PFSK-1 (cell line): ENCODE measurements around the gene LY9.

ENCODE experiments used
- FOXP2 ChIP-seq: optimal IDR thresholded peaks from 2 replicates; pipeline ENCODE3; 2011; ENCODE audit warnings: borderline replicate concordance, control low read depth, inconsistent platforms; ENCODE audit not compliant: insufficient read depth; ENCODE audit errors: extremely low read length, extremely low read depth
- POLR2AphosphoS5 ChIP-seq: IDR thresholded peaks from 2 replicates; pipeline ENCODE4 v1.6.1; 2012; ENCODE audit warnings: low read depth, mild to moderate bottlenecking, control low read depth, low read length, moderate library complexity
- SIN3A ChIP-seq: IDR thresholded peaks from 2 replicates; pipeline ENCODE4 v1.6.1; 2012; ENCODE audit warnings: mild to moderate bottlenecking, low read length, moderate library complexity, borderline replicate concordance; ENCODE audit not compliant: insufficient read depth
- TAF1 ChIP-seq: IDR thresholded peaks from 2 replicates; pipeline ENCODE4 v1.6.1; 2012; ENCODE audit warnings: low read length, control low read depth, borderline replicate concordance; ENCODE audit not compliant: insufficient read depth
- TF ChIP-seq, protein P1 (sequence below), 2 experiments: IDR thresholded peaks; 2 replicates each; pipeline versions ENCODE4 v1.6.1 to v1.8.0; 2011 to 2012; ENCODE audit warnings: low read depth in 2 of 2, low read length in 2 of 2, control low read depth in 1 of 2, inconsistent platforms in 1 of 2, mild to moderate bottlenecking in 1 of 2, moderate library complexity in 1 of 2; ENCODE audit not compliant: insufficient read depth in 1 of 2

Gene LY9

DNA sequence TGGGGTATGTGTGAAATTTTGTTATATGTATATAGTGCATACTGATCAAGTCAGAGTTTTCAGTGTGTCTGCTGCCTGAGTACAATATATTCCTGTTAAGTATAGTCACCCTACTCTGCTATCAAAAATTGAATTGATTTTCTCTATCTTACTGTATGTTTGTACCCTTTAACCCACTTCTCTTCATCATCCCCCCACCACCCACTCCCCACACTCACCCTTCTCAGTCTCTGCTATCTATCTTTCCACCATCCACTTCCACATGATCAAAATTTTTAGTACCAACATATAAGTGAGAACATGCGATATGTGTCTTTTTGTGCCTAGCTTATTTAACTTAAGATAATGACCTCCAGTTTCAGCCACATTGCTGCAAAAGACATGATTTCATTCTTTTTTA, 4.2 kb downstream of the LY9 start:
- TF ChIP-seq TAF1 (no peak), POLR2AphosphoS5 (no peak), SIN3A (no peak), FOXP2 (no peak)
- TF ChIP-seq, protein P1, sequence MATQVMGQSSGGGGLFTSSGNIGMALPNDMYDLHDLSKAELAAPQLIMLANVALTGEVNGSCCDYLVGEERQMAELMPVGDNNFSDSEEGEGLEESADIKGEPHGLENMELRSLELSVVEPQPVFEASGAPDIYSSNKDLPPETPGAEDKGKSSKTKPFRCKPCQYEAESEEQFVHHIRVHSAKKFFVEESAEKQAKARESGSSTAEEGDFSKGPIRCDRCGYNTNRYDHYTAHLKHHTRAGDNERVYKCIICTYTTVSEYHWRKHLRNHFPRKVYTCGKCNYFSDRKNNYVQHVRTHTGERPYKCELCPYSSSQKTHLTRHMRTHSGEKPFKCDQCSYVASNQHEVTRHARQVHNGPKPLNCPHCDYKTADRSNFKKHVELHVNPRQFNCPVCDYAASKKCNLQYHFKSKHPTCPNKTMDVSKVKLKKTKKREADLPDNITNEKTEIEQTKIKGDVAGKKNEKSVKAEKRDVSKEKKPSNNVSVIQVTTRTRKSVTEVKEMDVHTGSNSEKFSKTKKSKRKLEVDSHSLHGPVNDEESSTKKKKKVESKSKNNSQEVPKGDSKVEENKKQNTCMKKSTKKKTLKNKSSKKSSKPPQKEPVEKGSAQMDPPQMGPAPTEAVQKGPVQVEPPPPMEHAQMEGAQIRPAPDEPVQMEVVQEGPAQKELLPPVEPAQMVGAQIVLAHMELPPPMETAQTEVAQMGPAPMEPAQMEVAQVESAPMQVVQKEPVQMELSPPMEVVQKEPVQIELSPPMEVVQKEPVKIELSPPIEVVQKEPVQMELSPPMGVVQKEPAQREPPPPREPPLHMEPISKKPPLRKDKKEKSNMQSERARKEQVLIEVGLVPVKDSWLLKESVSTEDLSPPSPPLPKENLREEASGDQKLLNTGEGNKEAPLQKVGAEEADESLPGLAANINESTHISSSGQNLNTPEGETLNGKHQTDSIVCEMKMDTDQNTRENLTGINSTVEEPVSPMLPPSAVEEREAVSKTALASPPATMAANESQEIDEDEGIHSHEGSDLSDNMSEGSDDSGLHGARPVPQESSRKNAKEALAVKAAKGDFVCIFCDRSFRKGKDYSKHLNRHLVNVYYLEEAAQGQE (IDR thresholded peaks at IDR 0.05; ENCODE audit: insufficient read depth in 1 of 2, low read depth in 2 of 2, low read length in 2 of 2): no peak

DNA sequence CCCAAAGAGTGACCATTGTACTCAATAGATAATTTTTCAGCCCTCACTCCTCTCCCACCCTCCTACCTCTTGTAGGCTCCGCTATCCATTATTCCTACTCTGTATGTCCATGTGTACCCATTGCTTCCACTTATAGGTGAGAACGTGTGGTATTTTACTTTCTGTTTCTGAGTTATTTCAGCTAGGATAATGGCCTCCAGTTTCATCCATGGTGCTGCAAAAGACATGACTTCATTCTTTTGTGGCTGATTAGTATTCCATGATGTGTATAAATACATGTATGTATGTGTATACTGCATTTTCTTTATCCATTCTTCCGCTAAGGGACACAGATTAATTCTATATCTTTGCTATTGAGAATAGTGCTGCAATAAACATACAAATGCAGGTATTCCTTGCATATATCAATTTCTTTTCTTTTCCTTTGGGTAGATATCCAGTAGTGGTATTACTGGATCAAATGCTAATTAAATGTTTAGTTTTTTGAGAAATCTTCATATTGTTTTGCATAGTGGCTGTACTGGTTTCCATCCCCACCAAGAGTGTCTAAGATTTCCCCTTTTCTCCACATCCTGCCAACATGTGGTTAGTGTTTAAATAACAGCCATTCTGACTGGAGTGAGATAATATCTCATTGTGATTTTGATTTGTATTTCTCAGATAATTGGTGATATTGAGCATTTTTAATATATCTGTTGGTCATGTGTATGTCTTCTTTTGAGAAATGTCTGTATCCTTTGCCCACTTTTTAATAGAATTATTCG, 4.9 kb downstream of the LY9 start:
- no peak for TF ChIP-seq SIN3A
- TF ChIP-seq POLR2AphosphoS5: no peak
- TF ChIP-seq TAF1: no peak
- TF ChIP-seq FOXP2: no peak
- TF ChIP-seq, protein P1 (IDR thresholded peaks at IDR 0.05; ENCODE audit: insufficient read depth in 1 of 2, low read depth in 2 of 2, low read length in 2 of 2): no peak

DNA sequence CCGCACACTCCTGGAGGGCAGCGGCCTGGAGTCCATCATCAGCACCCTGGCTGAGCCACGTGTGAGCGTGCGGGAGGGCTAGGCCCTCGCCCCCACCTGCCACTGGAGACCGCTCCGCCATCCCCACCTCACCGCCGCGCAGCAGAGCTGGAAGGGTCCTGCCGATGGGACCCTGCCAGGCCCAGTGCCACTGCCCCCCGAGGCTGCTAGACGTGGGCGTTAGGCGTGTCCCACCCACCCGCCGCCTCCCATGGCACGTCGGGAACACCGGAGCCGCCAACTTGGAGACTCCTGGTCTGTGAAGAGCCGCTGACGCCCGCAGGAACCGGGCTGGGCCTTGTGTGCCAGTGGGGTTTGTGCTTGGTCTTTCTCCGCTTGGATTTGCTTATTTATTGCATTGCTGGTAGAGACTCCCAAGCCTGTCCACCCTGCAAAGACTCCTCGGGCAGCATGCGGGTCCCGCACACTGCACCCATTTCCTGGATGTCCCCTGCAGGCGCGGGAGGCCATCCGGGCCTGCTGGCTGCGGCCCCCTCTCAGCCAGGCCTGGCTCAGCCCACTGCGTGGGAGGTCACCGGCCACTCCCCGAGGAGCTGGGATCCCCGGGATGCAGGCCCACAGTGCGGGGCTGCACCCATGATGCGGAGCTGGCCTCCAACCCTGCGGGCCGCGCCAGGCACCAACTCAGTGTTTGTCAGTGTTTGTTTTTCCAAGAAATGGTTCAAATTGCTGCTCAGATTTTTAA, 6.0 kb downstream of the LY9 start:
- no peak for TF ChIP-seq TAF1
- TF ChIP-seq SIN3A: no peak
- TF ChIP-seq, protein P1 (IDR thresholded peaks at IDR 0.05; ENCODE audit: insufficient read depth in 1 of 2, low read depth in 2 of 2, low read length in 2 of 2): no peak
- no peak for TF ChIP-seq POLR2AphosphoS5
- no peak for TF ChIP-seq FOXP2

GRCh38 chr1:160806109-160806665, 10.2 kb downstream of the LY9 start:
- TF ChIP-seq FOXP2: no peak
- TF ChIP-seq POLR2AphosphoS5: no peak
- TF ChIP-seq TAF1: no peak
- TF ChIP-seq SIN3A: no peak
- TF ChIP-seq, protein P1 (IDR thresholded peaks at IDR 0.05; ENCODE audit: insufficient read depth in 1 of 2, low read depth in 2 of 2, low read length in 2 of 2): no peak
